Measurements from ENCODE around the gene LUC7L.

LUC7L gene

DNA sequence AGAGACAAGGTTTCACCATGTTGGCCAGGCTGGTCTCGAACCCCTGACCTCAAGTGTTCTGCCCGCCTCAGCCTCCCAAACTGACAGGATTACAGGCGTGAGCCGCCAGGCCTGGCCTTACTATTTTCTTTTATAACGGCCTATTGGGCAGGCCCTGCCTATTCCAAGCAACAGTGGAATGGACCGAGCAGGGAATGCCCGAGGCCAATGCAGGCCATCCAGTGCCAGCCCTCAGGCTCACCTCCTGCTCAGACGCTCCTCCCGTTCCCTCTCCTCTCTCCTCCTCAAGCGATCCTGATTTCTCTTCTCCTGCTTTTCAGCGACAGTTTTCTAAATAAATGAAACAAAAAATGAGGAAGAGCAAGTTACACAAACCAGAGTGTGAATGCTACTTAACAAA lies 36.6 kb downstream of the LUC7L start:
- TF ChIP-seq, protein P1, sequence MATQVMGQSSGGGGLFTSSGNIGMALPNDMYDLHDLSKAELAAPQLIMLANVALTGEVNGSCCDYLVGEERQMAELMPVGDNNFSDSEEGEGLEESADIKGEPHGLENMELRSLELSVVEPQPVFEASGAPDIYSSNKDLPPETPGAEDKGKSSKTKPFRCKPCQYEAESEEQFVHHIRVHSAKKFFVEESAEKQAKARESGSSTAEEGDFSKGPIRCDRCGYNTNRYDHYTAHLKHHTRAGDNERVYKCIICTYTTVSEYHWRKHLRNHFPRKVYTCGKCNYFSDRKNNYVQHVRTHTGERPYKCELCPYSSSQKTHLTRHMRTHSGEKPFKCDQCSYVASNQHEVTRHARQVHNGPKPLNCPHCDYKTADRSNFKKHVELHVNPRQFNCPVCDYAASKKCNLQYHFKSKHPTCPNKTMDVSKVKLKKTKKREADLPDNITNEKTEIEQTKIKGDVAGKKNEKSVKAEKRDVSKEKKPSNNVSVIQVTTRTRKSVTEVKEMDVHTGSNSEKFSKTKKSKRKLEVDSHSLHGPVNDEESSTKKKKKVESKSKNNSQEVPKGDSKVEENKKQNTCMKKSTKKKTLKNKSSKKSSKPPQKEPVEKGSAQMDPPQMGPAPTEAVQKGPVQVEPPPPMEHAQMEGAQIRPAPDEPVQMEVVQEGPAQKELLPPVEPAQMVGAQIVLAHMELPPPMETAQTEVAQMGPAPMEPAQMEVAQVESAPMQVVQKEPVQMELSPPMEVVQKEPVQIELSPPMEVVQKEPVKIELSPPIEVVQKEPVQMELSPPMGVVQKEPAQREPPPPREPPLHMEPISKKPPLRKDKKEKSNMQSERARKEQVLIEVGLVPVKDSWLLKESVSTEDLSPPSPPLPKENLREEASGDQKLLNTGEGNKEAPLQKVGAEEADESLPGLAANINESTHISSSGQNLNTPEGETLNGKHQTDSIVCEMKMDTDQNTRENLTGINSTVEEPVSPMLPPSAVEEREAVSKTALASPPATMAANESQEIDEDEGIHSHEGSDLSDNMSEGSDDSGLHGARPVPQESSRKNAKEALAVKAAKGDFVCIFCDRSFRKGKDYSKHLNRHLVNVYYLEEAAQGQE (IDR thresholded peaks at IDR 0.05; ENCODE audit: insufficient read depth in 1 of 2, low read depth in 2 of 2, low read length in 2 of 2): no peak
- TF ChIP-seq POLR2AphosphoS5 (IDR thresholded peaks at IDR 0.05; ENCODE audit: low read depth, low read length) (no peak), FOXP2 (optimal IDR thresholded peaks at IDR 0.05; ENCODE audit: borderline replicate concordance, extremely low read depth, extremely low read length, insufficient read depth) (no peak)

DNA sequence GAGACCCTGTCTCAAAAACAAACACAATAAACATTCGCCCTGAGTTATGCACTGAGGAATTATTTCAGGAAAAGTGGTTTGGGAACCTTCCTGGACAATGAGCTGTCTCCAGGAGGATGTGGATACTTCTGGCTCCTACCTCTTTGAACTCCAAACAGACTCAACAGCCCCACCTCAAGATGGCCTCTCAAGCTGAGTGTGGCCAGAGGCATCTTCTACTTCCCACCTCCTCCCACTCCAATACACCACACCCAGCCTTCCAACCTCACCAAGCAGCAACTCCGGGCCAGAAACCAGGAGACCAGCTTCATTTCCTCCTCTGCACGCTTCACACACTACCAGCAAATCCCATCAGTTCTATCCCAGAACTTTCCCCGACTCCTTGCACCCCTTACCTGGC lies 37.4 kb downstream of the LUC7L start:
- TF ChIP-seq FOXP2 (optimal IDR thresholded peaks at IDR 0.05; ENCODE audit: borderline replicate concordance, extremely low read depth, extremely low read length, insufficient read depth) (no peak), TAF1 (IDR thresholded peaks at IDR 0.05; ENCODE audit: borderline replicate concordance, insufficient read depth, low read length) (no peak), POLR2AphosphoS5 (IDR thresholded peaks at IDR 0.05; ENCODE audit: low read depth, low read length) (no peak), SIN3A (IDR thresholded peaks at IDR 0.05; ENCODE audit: borderline replicate concordance, insufficient read depth, low read length) (no peak)
- TF ChIP-seq, protein P1 (IDR thresholded peaks at IDR 0.05; ENCODE audit: insufficient read depth in 1 of 2, low read depth in 2 of 2, low read length in 2 of 2): no peak

DNA sequence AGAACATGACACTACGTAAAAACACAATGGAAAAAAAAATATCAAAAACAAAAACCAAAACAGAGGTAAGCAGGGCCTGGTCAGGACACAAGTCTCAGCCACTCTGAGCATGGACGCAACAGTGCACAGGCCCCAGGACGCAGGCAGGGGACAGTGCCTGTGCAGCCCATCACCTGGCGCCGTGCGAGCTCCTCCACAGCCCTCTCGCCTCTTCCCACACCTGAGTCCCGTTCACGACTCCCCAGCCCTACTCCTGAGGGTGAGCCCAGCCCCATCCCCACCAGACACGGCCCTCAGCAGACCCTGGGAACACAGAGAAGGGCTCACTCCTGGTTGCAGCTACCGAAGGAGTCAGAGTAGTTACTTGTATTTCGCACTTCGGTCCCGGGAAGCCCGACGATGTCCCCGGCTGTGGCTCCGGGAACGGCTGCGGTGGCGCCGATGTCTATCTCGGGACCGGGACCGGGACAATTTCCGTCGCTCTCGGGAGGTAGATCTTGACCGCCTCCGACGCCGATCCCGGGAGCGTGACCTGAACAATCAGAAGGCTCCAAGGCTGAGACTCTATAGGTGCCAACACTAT lies 39.6 kb downstream of the LUC7L start:
- no peak for TF ChIP-seq TAF1 (IDR thresholded peaks at IDR 0.05; ENCODE audit: borderline replicate concordance, insufficient read depth, low read length)
- TF ChIP-seq FOXP2 (optimal IDR thresholded peaks at IDR 0.05; ENCODE audit: borderline replicate concordance, extremely low read depth, extremely low read length, insufficient read depth): no peak
- TF ChIP-seq, protein P1 (IDR thresholded peaks at IDR 0.05; ENCODE audit: insufficient read depth in 1 of 2, low read depth in 2 of 2, low read length in 2 of 2): no peak
- TF ChIP-seq SIN3A (IDR thresholded peaks at IDR 0.05; ENCODE audit: borderline replicate concordance, insufficient read depth, low read length): no peak
- no peak for TF ChIP-seq POLR2AphosphoS5 (IDR thresholded peaks at IDR 0.05; ENCODE audit: low read depth, low read length)

DNA sequence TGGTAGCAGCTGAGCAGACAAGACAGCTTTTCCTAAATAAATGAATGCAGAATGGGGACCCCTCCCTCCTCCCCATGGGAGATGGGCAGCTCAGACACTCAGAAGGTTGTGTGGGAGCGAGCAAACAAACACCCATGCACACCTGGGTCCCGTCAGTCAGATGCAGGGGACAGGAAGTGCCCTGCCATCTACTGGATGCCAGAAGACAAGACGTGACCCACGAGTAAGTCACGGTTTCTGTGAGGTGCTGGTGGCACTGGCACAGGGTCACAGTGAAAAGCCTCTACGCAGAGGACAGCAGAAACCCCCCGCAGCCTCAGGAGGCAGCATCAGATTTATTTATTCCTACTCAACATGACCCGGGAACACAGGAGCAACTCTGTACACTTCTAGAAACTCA lies 40.6 kb downstream of the LUC7L start:
- TF ChIP-seq POLR2AphosphoS5 (IDR thresholded peaks at IDR 0.05; ENCODE audit: low read depth, low read length) (no peak), TAF1 (IDR thresholded peaks at IDR 0.05; ENCODE audit: borderline replicate concordance, insufficient read depth, low read length) (no peak), SIN3A (IDR thresholded peaks at IDR 0.05; ENCODE audit: borderline replicate concordance, insufficient read depth, low read length) (no peak), FOXP2 (optimal IDR thresholded peaks at IDR 0.05; ENCODE audit: borderline replicate concordance, extremely low read depth, extremely low read length, insufficient read depth) (no peak)
- TF ChIP-seq, protein P1 (IDR thresholded peaks at IDR 0.05; ENCODE audit: insufficient read depth in 1 of 2, low read depth in 2 of 2, low read length in 2 of 2): no peak

DNA sequence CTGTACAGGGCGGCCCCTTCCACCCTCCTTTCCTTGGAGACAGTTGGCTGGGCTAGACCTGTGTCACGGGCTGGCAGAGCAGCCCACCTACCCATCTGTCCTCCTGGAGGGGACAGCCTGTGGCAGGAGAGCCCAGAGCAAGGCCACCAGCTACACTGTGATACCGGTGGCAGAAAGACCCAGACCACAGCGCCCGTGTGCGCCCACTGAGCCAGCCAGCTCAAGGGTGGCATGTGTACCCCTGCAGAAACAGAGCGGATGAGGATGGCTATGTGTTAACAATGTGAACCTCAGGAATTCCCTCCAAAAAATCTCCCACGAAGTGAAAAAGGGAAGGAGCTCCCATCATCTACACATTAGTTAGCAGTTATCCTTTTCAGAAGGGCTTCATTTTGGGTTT lies 41.9 kb downstream of the LUC7L start:
- TF ChIP-seq FOXP2 (optimal IDR thresholded peaks at IDR 0.05; ENCODE audit: borderline replicate concordance, extremely low read depth, extremely low read length, insufficient read depth) (no peak), TAF1 (IDR thresholded peaks at IDR 0.05; ENCODE audit: borderline replicate concordance, insufficient read depth, low read length) (no peak), SIN3A (IDR thresholded peaks at IDR 0.05; ENCODE audit: borderline replicate concordance, insufficient read depth, low read length) (no peak), POLR2AphosphoS5 (IDR thresholded peaks at IDR 0.05; ENCODE audit: low read depth, low read length) (no peak)
- TF ChIP-seq, protein P1 (IDR thresholded peaks at IDR 0.05; ENCODE audit: insufficient read depth in 1 of 2, low read depth in 2 of 2, low read length in 2 of 2): no peak
